Thyroid gland (tissue), 4 donors: ENCODE data around the gene MPP2. TPM values are rescaled to one million over a fixed set of nuclear protein-coding genes. Genes with fewer than 3 reads are reported as not detected.

Source experiments
- DNase-seq, 2 donors: peaks; one replicate each; pipeline ENCODE4 v3.0.0-alpha.2; 2019
- H3K27ac ChIP-seq, 3 donors: fragments of 200-600 bp; sonication (generic); 1 replicate in 2 of 3; 2 replicates in 1 of 3; pipeline ENCODE4 v1.5.1; 2016 to 2019; ENCODE audit warnings: mild to moderate bottlenecking in 1 of 3, moderate library complexity in 1 of 3
- H3K27me3 ChIP-seq: fragments of 200-600 bp; sonication (generic); one replicate; pipeline ENCODE4 v1.5.1; 2019
- H3K36me3 ChIP-seq, 2 donors: fragments of 200-600 bp; sonication (generic); one replicate each; pipeline ENCODE4 v1.5.1; 2016 to 2019
- H3K4me1 ChIP-seq, 2 donors: fragments of 200-600 bp; sonication (generic); one replicate each; pipeline ENCODE4 v1.5.1; 2017 to 2019
- H3K4me3 ChIP-seq, 3 donors: fragments of 200-600 bp; sonication (generic); replicated peaks in 1 of 3; 1 replicate in 2 of 3; 2 replicates in 1 of 3; pipeline ENCODE4 v1.5.1; 2016; ENCODE audit warnings: mild to moderate bottlenecking in 1 of 3
- H3K9me3 ChIP-seq: fragments of 200-600 bp; sonication (generic); one replicate; pipeline ENCODE4 v1.5.1; 2017
- CTCF ChIP-seq, 6 experiments: fragments of 200-600 bp in 3 of 6; fragments of 450-650 bp in 3 of 6; sonication (generic) in 3 of 6; IDR thresholded peaks; one replicate each; pipeline ENCODE4 v1.5.1; 2016 to 2019; ENCODE audit warnings: antibody characterized with exemption in 6 of 6, mild to moderate bottlenecking in 2 of 6, inconsistent platforms in 1 of 6, moderate library complexity in 1 of 6
- POLR2A ChIP-seq, 2 donors: fragments of 450-650 bp; IDR thresholded peaks; one replicate each; pipeline ENCODE4 v1.6.1; 2017; ENCODE audit warnings: antibody characterized with exemption in 2 of 2, mild to moderate bottlenecking in 2 of 2, moderate library complexity in 1 of 2
- WGBS, 2 donors: methylation state at CpG; one replicate each; pipeline ENCODE4 v1.1.5; 2017; 5-methylcytosine and 5-hydroxymethylcytosine counted together
- intact Hi-C: fragments of 100-400 bp; cut with DNase I; formaldehyde crosslinking; loops from one replicate; pipeline ENCODE4 v1.15.1; 2023
- total RNA-seq, 4 donors: library from RNA; depleted of rRNA; stranded (reverse); fragments of >200 nt; gene quantifications; one replicate each; pipeline ENCODE4 v1.2.3, GENCODE V29; 2016

MPP2 gene
- total RNA-seq, 4 donors from 2014 or later: 6.5 to 30.8 (median 9.0) TPM

GRCh38 chr17:43952351-43952723 lies 45.0 kb upstream of the MPP2 start:
- H3K27me3 ChIP-seq: no peaks in the 10 kb centered on the region
- no peak overlapping the region for H3K27ac ChIP-seq
- peak; percentile 38 to 53 for DNase-seq
- peak overlapping the region in 1 of 3 donors; percentile 14 for H3K4me3 ChIP-seq
- H3K9me3 ChIP-seq: no peaks in the 10 kb centered on the region
- H3K4me1 ChIP-seq: peaks cover 12 to 20% of the 10 kb centered on the region in 2 donors
- WGBS, 2 donors: 6 to 8% methylated on average over 10 to 17 of the region's 19 CpGs
- intact Hi-C loops: no loop called here
- TF ChIP-seq CTCF (IDR thresholded peaks at IDR 0.05): no peak
- TF ChIP-seq POLR2A (IDR thresholded peaks at IDR 0.05): no peak
- no peaks in the 10 kb centered on the region for H3K36me3 ChIP-seq

GRCh38 chr17:43951750-43952149 lies 44.4 kb upstream of the MPP2 start:
- no peaks in the 10 kb centered on the region for H3K27me3 ChIP-seq
- TF ChIP-seq CTCF (IDR thresholded peaks at IDR 0.05) (no peak), POLR2A (IDR thresholded peaks at IDR 0.05) (no peak)
- H3K9me3 ChIP-seq: no peaks in the 10 kb centered on the region
- no peak overlapping the region for H3K27ac ChIP-seq
- 73 to 81% methylated on average over 4 of the region's 4 CpGs for WGBS, 2 donors
- no peak for DNase-seq
- H3K36me3 ChIP-seq: no peaks in the 10 kb centered on the region
- no peak overlapping the region for H3K4me3 ChIP-seq
- peaks cover 12 to 24% of the 10 kb centered on the region in 2 donors for H3K4me1 ChIP-seq
- intact Hi-C loops: no loop called here

- Histone ChIP-seq H3K4me1 (peaks cover 12 to 24% of the 10 kb centered on the region in 2 donors), H3K4me3 (no peak overlapping the region), H3K9me3 (no peaks in the 10 kb centered on the region), H3K27me3 (no peaks in the 10 kb centered on the region), H3K27ac (no peak overlapping the region), H3K36me3 (no peaks in the 10 kb centered on the region)
- 90 to 93% methylated on average over 2 of the region's 2 CpGs for WGBS, 2 donors
- TF ChIP-seq POLR2A (IDR thresholded peaks at IDR 0.05): no peak
- TF ChIP-seq CTCF (IDR thresholded peaks at IDR 0.05): no peak
- intact Hi-C loops: no loop called here
- no peak for DNase-seq
Measured at GRCh38 chr17:43950554-43950953, 43.2 kb upstream of the MPP2 start.

- Histone ChIP-seq H3K4me3 (no peak overlapping the region), H3K4me1 (peaks cover 12 to 24% of the 10 kb centered on the region in 2 donors), H3K9me3 (no peaks in the 10 kb centered on the region), H3K27ac (no peak overlapping the region), H3K27me3 (no peaks in the 10 kb centered on the region), H3K36me3 (no peaks in the 10 kb centered on the region)
- intact Hi-C loops: loop anchor here (10.0 kb wide), 1 partner anchor 225 kb away; the partner anchor contains the start of gene ASB16
- WGBS, 2 donors: 67 to 74% methylated on average over 4 of the region's 4 CpGs
- no peak for DNase-seq
- TF ChIP-seq CTCF (IDR thresholded peaks at IDR 0.05) (no peak), POLR2A (IDR thresholded peaks at IDR 0.05) (no peak)
Measured at GRCh38 chr17:43949781-43950180, 42.4 kb upstream of the MPP2 start.

GRCh38 chr17:43946781-43947180 lies 39.4 kb upstream of the MPP2 start:
- H3K36me3 ChIP-seq: no peaks in the 10 kb centered on the region
- H3K9me3 ChIP-seq: no peaks in the 10 kb centered on the region
- H3K27me3 ChIP-seq: no peaks in the 10 kb centered on the region
- H3K27ac ChIP-seq: no peak overlapping the region
- WGBS, 2 donors: 38 to 44% methylated on average over 4 of the region's 4 CpGs
- no peak for TF ChIP-seq POLR2A (IDR thresholded peaks at IDR 0.05)
- no peak for TF ChIP-seq CTCF (IDR thresholded peaks at IDR 0.05)
- peaks cover 0 to 10% of the 10 kb centered on the region in 2 donors for H3K4me1 ChIP-seq
- DNase-seq: peak in 1 of 2 donors; percentile 25
- H3K4me3 ChIP-seq: no peak overlapping the region
- intact Hi-C loops: loop anchor here (10.0 kb wide), 1 partner anchor 228 kb away; the partner anchor contains the start of gene ASB16
